Tongue (tissue), 2 donors: ENCODE data around the gene DCUN1D4. TPM values are rescaled to one million over a fixed set of nuclear protein-coding genes. Genes with fewer than 3 reads are reported as not detected.

Source experiments
- DNase-seq: peaks from one replicate; pipeline ENCODE4 v3.0.0-alpha.2; 2015
- total RNA-seq: library from RNA; depleted of rRNA; stranded (reverse); fragments of >200 nt; gene quantifications from one replicate; pipeline ENCODE4 v1.2.3, GENCODE V29; 2014

DCUN1D4 gene
- 32.8 TPM for total RNA-seq

DNA sequence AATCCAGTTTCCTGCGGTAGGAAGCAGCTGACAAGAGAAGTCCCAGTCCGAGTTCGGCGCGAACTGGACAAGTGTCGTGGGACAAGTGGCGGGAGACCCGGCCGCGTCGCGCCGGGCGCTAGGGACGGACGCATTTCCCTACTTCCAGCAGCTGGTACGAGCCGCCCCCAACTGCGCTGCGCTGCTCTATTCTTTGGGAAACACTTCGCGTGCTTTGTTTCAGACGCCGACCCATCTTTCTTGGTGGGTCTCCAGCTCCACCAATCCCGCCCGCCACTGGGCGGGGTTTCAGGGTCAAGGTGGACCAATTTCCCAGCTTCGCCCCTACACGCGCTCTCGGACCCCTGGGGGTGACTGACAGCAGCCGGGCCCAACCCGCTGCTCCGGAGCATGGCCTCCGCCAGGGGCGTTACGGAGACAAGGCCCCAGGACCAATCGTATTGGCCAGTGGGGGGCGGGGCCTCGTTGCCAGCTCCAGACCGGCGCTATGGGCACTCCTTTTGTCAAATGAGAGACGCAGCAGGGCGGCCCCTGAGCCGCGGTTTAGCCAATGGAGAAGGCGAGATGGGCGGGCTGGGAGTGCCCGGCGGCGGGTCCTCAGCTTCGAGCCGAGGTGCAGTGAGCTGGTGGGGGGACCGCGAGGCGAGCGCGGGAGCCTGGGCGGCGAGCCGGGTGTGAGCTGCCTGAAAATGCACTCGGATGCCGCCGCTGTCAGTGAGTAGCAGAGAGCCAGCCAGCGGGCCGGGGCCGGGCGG, at the start of gene DCUN1D4:
Gene DCUN1D4, plus strand, starts transcription at position 600 of the 755 bp plus-strand sequence. Its CDS starts 90 bp downstream, at position 690.
- peak; percentile 100 for DNase-seq

DNA sequence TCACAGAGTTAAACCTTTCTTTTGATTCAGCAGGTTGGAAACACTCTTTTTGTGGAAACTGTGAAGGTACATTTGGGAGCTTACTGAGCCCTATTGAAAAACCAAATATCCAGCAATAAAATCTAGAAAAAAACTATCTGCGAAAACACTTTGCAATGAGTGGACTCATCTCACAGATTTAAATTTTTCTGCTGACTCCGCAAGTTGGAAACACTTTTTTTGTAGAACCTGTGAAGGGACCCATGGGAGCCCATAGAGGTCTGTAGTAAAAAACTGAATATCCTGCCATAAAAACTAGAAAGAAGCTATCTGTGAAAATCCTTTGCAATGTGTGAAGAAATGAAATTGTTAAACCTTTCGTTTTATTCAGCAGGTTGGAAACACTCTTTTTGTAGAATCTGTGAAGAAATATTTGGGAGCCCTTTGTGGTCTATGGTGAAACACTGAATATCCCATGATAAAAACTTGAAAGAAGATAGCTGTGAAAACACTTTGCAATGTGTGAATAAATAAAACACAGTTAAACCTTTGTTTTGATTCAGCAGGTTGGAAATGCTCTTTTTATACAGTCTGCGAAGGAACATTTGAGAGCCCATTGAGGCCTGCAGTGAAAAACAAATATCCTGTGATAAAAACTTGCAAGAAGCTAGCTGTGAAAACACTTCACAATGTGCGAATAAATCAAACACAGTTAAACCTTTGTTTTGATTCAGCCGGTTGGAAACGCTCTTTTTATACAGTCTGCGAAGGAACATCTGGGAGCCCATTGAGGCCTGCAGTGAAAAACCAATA, 22.3 kb upstream of the DCUN1D4 start:
- DNase-seq = no peak

DNA sequence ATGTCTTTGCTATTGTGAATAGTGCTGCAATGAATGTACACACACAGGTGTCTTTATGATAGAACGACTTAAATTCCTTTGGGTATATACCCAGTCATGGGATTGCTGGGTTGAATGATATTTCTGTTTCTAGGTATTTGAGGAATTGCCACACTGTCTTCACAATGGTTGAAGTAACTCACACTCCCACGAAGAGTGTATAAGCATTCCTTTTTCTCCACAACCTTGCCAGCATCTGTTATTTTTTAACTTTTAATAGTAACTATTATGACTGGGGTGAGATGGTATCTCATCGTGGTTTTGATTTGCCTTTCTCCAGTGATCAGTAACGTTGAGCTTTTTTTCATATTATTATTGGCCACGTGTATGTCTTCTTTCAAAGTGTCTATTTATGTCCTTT, 17.6 kb upstream of the DCUN1D4 start:
- DNase-seq = no peak

DNA sequence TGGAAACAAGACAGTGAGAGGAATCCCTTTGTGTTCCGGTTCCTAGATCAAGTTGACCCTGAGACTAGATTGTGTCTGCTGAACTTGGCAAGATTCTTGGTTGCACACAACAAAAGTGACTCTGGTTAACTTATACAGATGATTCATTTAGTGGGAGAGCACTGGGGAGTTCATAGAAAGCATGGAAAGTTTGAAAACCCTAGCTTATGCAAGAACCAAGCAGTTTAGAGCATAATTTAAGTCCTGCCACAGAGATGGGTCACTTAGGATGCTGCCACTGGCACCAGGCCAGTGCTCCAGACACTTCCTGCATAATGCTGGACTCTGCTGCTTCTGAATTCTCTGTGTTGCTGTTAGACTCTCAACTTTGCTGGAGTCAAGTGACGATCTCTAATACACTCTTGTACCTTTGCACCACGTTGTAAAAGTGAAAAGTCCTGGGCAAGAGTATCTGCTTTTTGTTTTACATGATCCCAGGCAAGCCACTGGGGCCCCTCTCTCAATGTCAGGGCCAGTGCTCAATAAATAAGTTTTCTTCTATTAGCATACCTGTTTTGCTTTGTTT, 12.7 kb upstream of the DCUN1D4 start:
- DNase-seq = no peak

DNA sequence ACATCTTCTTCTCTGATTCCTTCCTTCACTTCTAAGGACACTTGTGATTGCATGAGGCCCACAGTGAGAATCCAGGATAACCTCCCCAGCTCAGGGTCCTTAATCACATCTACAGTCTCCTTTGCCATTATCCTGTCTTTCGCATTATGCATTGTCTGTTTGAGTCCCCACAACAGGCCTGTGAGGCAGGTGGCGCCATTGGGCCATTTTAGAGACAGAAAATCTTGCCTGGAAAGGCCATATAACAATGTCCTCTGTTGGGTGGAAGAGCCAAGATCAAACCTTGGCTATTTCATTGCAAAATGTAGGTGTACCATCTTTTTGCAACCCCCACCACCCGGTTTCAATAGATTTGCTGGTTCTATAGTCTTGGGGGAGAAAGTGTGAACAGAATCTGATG, 11.8 kb upstream of the DCUN1D4 start:
- DNase-seq = peak; percentile 57

GRCh38 chr4:51833236-51833635, 9.7 kb upstream of the DCUN1D4 start:
- no peak for DNase-seq

- no peak for DNase-seq
Measured at GRCh38 chr4:51835079-51835478, 7.9 kb upstream of the DCUN1D4 start.

GRCh38 chr4:51835855-51836254, 7.1 kb upstream of the DCUN1D4 start:
- no peak for DNase-seq

DNA sequence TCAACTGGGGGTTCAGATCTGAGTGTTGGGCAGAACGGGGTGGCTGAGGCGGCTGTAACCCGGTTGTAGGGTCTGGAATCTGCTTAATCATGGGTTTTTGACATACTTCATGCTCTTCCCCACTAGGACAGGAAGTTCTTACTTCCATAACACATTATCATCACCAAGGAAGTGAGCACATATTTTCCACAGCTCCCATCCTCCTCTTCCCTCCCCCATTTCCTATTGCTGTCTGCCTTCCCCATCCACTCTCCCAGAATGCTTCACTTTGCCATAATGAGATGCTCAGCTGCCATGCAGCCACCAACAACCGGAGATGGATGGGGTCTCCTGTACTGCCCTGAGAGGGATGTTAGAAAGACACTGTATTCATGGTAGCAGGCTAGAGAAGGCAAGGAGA, 6.4 kb upstream of the DCUN1D4 start:
- no peak for DNase-seq

GRCh38 chr4:51840781-51841180, 2.2 kb upstream of the DCUN1D4 start:
- DNase-seq = no peak

DNA sequence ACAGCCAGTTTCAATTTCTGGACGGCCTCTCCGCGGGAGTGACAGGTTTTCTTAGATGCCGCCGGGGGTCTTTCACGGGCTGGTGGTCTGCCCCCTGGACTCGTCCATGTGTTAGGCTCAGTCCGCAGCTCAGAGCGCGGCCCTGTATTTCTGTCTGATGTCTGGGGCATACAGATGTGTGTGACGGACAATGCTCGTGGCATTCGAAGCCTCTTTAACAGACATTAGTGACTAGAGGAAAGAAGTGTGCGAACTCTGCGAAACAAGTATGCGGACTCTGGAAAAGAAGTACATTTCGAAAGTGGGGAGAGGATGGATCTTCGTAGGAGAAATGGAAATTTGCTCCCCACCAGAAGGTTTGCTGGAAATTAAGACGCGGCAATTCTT, 793 bp upstream of the DCUN1D4 start:
- no peak for DNase-seq

- DNase-seq = peak; percentile 73
Measured at GRCh38 chr4:51843309-51844152, 578 bp downstream of the DCUN1D4 start.

DNA sequence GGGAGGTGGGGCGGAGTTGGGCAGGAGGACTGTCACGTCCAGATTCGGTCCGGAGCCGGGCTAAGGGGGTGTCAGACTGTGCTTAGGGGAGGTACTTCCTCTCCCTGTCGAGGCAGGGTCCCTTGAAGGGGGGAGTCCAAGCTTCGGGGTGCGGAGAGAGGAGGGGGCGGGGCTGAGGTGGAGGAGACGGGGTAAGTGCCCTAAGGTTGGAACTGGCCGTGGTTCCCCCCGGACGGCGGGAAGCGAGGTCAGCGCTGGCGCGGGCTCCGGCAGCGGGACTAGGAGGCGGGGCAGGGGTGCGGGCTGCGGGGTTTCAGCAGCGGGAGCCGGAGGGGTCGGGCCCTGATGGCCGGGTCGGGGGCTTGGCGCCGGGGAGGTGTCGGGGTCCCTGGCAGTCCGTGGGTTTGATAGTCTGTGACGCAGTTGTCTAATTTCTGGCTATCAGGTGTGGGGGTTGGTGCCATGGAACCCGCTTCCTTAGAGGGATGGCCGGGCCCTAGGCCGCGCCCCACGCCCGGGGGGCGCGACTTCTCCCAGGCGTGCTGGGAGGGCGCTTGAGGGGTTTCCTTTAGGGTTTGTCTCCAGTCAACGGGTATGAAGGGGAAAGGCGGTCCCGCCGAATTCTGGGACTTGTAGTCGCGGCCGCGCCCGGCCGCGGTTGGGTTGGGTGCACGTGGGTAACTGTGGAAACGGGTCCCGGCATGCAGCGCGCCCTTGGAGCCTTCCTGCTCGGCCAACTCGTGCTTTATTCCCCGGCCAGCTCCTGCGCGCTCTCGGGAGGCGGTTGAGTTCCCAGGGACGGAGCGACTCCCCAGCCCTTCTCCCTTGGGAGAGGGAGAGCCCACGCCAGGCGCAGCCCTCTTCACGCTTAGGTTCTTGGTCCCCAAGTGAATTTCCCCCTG, 1.5 kb downstream of the DCUN1D4 start:
- peak; percentile 95 for DNase-seq

- DNase-seq = no peak
Measured at GRCh38 chr4:51845055-51845426, 2.1 kb downstream of the DCUN1D4 start.

DNA sequence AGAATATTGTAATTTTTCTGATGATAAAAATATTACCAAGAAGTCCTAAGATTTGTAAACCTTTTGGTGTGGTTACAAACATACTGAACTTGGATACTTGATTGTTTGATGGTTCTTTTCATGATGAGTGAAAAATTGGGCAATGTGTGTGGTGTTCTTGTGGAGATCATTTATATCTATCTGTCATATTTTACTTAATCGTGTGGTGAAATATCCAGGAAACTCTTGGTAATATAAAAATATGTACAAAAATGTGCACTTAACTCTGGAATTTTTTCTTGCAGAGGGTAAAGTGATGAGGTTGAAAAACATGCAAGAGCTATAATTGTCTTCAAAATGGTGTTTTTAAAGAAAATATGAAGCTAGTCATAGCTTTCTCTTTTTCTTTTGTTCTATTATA, 2.8 kb downstream of the DCUN1D4 start:
- no peak for DNase-seq

DNA sequence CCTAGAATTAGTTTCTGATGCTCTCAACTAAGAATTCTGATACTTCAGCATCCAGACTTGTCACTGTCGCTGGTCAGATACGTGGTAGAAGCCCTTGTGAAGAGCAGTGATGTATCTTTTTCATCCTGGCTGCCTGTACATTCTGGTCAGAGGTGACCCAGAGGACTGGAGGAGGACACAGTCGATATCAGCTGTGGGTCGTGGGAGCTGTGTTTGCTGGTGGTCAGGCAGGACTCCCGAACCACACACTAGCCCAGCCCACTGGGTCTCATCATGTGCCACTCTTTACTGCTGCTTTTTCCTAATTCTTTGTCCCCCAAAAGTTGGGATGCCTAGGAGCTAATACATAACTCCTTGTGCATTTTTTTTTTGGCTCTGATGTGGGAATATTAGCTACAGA, 6.5 kb downstream of the DCUN1D4 start:
- DNase-seq = no peak

- DNase-seq = no peak
Measured at GRCh38 chr4:51850294-51850693, 7.3 kb downstream of the DCUN1D4 start.

GRCh38 chr4:51851090-51851936, 8.4 kb downstream of the DCUN1D4 start:
- DNase-seq = no peak

GRCh38 chr4:51851937-51852290, 9.0 kb downstream of the DCUN1D4 start:
- DNase-seq = peak; percentile 41

GRCh38 chr4:51853027-51853682, 10.2 kb downstream of the DCUN1D4 start:
- DNase-seq = no peak
